PC-3 (cell line): ENCODE measurements around the gene FBXO15. TPM values are rescaled to one million over a fixed set of nuclear protein-coding genes. Genes with fewer than 3 reads are reported as not detected.

ENCODE experiments used
- ATAC-seq: fragments of 200-7000 bp; cut with Tn5 transposase; 2 replicates; pipeline ENCODE4 v1.9.1; 2020; ENCODE audit warnings: mild to moderate bottlenecking, moderate library complexity
- BruUV-seq: library from RNA; stranded (reverse); fragments of 400-500 nt; replicated peaks from 2 replicates; lab custom pipeline; 2021; lab: Mats Ljungman, UMichigan
- CTCF ChIA-PET: fragments of 300-600 bp; sonication (Branson Sonifier 250); formaldehyde crosslinking; loops from one replicate; lab custom pipeline; 2022; ENCODE audit warnings: antibody characterized with exemption; lab: Charles Lee
- POLR2A ChIA-PET: fragments of 300-600 bp; sonication (Branson Sonifier 250); formaldehyde crosslinking; loops from one replicate; lab custom pipeline; 2022; ENCODE audit warnings: antibody characterized with exemption; ENCODE audit not compliant: unreplicated experiment; lab: Charles Lee
- DNase-seq: peaks from one replicate; pipeline ENCODE4 v3.0.0-alpha.2; 2015
- H2AFZ ChIP-seq: fragments of 300-600 bp; sonication (generic); 2 replicates; pipeline ENCODE4 v1.6.0; 2016; ENCODE audit warnings: antibody characterized with exemption, low read length
- H3F3A ChIP-seq: fragments of 300-600 bp; sonication (generic); one replicate; pipeline ENCODE4 v1.6.0; 2017; ENCODE audit warnings: antibody characterized with exemption, low read length, control low read depth, mild to moderate bottlenecking; ENCODE audit not compliant: unreplicated experiment
- H3K27ac ChIP-seq: fragments of 300-600 bp; sonication (generic); 2 replicates; pipeline ENCODE4 v1.5.1; 2016; ENCODE audit warnings: mild to moderate bottlenecking, low read length
- H3K27me3 ChIP-seq: fragments of 300-600 bp; sonication (generic); 2 replicates; pipeline ENCODE4 v1.6.1; 2016; ENCODE audit warnings: low read length, mixed read lengths
- H3K36me3 ChIP-seq: fragments of 300-600 bp; sonication (generic); 2 replicates; pipeline ENCODE4 v1.6.1; 2016; ENCODE audit warnings: low read depth, mixed run types, low read length, mixed read lengths
- H3K4me1 ChIP-seq: fragments of 300-600 bp; sonication (generic); 2 replicates; pipeline ENCODE4 v1.5.1; 2016; ENCODE audit warnings: low read length; ENCODE audit not compliant: insufficient read depth
- H3K4me2 ChIP-seq: fragments of 300-600 bp; sonication (generic); 2 replicates; pipeline ENCODE4 v1.6.0; 2016; ENCODE audit warnings: low read length
- H3K4me3 ChIP-seq: fragments of 300-600 bp; sonication (generic); 2 replicates; pipeline ENCODE4 v1.5.1; 2016; ENCODE audit warnings: mild to moderate bottlenecking, low read length, mixed read lengths
- H3K79me2 ChIP-seq: fragments of 300-600 bp; sonication (generic); 2 replicates; pipeline ENCODE4 v1.6.1; 2017; ENCODE audit warnings: low read length, mixed read lengths
- H3K9ac ChIP-seq: fragments of 300-600 bp; sonication (generic); 2 replicates; pipeline ENCODE4 v1.6.0; 2016; ENCODE audit warnings: mild to moderate bottlenecking, low read length
- H3K9me2 ChIP-seq: fragments of 300-600 bp; sonication (generic); replicated peaks from 2 replicates; pipeline ENCODE4 v1.6.1; 2016; ENCODE audit warnings: mixed run types, low read length, mixed read lengths
- H3K9me3 ChIP-seq: fragments of 300-600 bp; sonication (generic); 2 replicates; pipeline ENCODE4 v1.6.1; 2016; ENCODE audit warnings: low read length, mixed read lengths
- H4K20me1 ChIP-seq: fragments of 300-600 bp; sonication (generic); 2 replicates; pipeline ENCODE4 v1.6.1; 2016; ENCODE audit warnings: low read length, mixed read lengths
- CTCF ChIP-seq: fragments of 300-600 bp; sonication (generic); conservative IDR thresholded peaks from 2 replicates; pipeline ENCODE4 v1.5.1; 2017; ENCODE audit warnings: antibody characterized with exemption, low read depth, mild to moderate bottlenecking, low read length
- EZH2 ChIP-seq: fragments of 300-600 bp; sonication (generic); IDR thresholded peaks from one replicate; pipeline ENCODE4 v1.6.1; 2017; ENCODE audit warnings: antibody characterized with exemption, mild to moderate bottlenecking, low read length; ENCODE audit not compliant: unreplicated experiment
- EZH2phosphoT487 ChIP-seq: fragments of 300-600 bp; sonication (generic); IDR thresholded peaks from 2 replicates; pipeline ENCODE4 v1.6.1; 2018; ENCODE audit warnings: mild to moderate bottlenecking, antibody characterized with exemption, low read length, borderline replicate concordance
- intact Hi-C: fragments of 100-400 bp; cut with micrococcal nuclease; formaldehyde crosslinking; loops from 2 replicates; pipeline ENCODE4 v1.9.0; 2023
- total RNA-seq: library from RNA; depleted of rRNA; stranded (reverse); fragments of >200 nt; gene quantifications from 2 replicates; pipeline ENCODE4 v1.2.3, GENCODE V29; 2014

Gene FBXO15
- total RNA-seq, 1 experiment from 2014 or later: 0.87 TPM

DNA sequence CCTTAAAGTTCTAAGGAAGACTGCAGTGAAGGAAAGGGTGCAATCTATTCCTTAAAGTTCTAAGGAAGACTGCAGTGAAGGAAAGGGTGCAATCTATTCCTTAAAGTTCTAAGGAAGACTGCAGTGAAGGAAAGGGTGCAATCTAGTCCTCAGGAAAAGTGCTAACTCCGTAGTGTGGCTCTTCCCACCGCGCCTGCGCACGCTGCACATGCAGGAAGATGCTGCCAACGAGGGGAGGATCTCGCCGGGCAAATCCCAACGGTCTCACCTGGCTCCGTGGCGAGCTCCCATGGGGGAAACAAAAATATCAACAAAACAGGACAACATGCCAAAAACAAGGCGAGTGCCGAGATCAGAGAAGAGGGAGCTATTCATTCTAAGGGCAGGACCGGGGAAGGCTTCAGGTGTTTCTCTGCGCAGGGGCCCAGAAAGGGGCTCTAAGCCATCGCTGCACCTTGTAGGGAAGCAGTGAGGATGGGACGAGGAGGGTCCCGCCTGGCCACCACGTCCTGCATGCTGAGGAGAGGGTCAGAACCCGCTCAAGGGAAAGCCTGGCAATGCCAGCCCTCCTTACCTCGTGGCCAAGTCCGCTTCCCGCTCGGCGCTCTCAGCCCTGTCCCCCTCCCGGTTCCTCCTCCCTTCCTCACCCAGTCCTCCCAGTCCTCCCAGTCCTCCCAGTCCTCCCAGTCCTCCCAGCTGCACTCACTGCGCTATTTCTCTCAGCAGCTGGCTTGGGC, 25.2 kb upstream of the FBXO15 start:
- ATAC-seq: no peak
- Histone ChIP-seq H4K20me1 (no peaks in the 10 kb centered on the region), H3K9me2 (no peaks in the 10 kb centered on the region), H3K4me1 (no peaks in the 10 kb centered on the region), H3F3A (no peaks in the 10 kb centered on the region), H3K27ac (no peak overlapping the region), H3K36me3 (no peaks in the 10 kb centered on the region), H3K79me2 (no peaks in the 10 kb centered on the region), H3K27me3 (peaks cover 45% of the 10 kb centered on the region), H3K9me3 (no peaks in the 10 kb centered on the region), H3K4me3 (no peak overlapping the region; the same call in 1 of the 2 replicates), H3K4me2 (peak overlapping the region; percentile 65; the same call in 1 of the 2 replicates), H3K9ac (no peak overlapping the region), H2AFZ (no peak overlapping the region)
- intact Hi-C loops: no loop called here
- BruUV-seq: no TSS peak
- CTCF ChIA-PET: no interaction called here
- POLR2A ChIA-PET: interaction anchor here (0.6 kb wide), 1 partner anchor 14 kb away, joined by 3 read pairs; no protein-coding TSS in a partner anchor
- no peak for TF ChIP-seq CTCF
- TF ChIP-seq EZH2: no peak
- no peak for TF ChIP-seq EZH2phosphoT487
- DNase-seq: no peak

DNA sequence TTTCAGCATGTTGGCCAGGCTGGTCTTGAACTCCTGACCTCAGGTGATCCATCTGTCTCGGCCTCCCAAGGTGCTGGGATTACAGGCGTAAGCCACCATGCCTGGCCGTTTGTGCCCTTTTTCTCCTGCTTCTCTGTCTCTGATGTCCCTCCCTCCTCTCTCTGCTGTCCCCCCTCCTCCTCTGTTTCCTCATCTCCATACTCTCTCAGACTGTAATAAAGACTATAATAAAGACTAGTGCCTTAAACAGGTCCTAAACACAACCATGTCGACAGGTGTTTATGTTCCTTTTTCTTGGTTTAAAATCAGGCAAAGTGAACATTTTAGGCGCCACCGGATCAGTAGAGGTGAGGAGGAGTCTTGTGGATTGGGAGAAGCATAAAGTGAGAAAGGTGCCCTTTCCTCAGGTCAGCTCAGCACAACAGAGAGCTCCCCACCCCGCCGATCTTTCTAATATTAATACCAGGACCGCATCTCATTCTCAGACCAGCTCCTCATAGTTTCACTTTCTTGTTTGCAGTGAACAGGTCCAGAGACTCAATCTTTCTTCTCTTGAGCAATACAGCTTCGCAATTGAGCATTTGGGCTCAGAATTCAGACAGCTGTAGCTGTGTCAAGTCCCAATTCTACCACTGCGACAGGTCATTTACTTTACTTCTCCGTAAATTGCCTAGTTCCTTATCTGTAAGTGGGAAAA, 24.4 kb upstream of the FBXO15 start:
- H3K4me2 ChIP-seq: peak overlapping the region; percentile 65
- H3K9ac ChIP-seq: no peak overlapping the region
- no peaks in the 10 kb centered on the region for H3K9me3 ChIP-seq
- intact Hi-C loops: no loop called here
- TF ChIP-seq EZH2 (no peak), EZH2phosphoT487 (no peak), CTCF (no peak)
- DNase-seq (no peak), ATAC-seq (peak; percentile 35; the same call in 1 of the 2 replicates)
- H2AFZ ChIP-seq: peak overlapping the region; percentile 57; the same call in 1 of the 2 replicates
- H3K4me1 ChIP-seq: no peaks in the 10 kb centered on the region
- ChIA-PET POLR2A (no interaction called here), CTCF (no interaction called here)
- H3K79me2 ChIP-seq: no peaks in the 10 kb centered on the region
- BruUV-seq: no TSS peak
- no peaks in the 10 kb centered on the region for H3F3A ChIP-seq
- H4K20me1 ChIP-seq: no peaks in the 10 kb centered on the region
- no peaks in the 10 kb centered on the region for H3K9me2 ChIP-seq
- H3K27me3 ChIP-seq: peaks cover 37% of the 10 kb centered on the region
- no peaks in the 10 kb centered on the region for H3K36me3 ChIP-seq
- H3K27ac ChIP-seq: no peak overlapping the region
- H3K4me3 ChIP-seq: peak overlapping the region; percentile 53; the same call in 1 of the 2 replicates
